Measurements from ENCODE around the gene DCHS2. TPM values are rescaled to one million over a fixed set of nuclear protein-coding genes. Genes with fewer than 3 reads are reported as not detected.

DCHS2 gene
- total RNA-seq, 2 donors from 2014 or later, result not detected

- ATAC-seq (no peak), DNase-seq (ENCODE audit: low spot score) (no peak)
- Mint-ChIP-seq H3K36me3 (no peaks in the 10 kb centered on the region), H3K9me3 (no peaks in the 10 kb centered on the region), H3K27ac (no peak overlapping the region), H3K4me1 (ENCODE audit: low read depth in 2 of 2) (peaks cover 0 to 4% of the 10 kb centered on the region in 2 donors), H3K4me3 (no peak overlapping the region), H3K27me3 (no peaks in the 10 kb centered on the region)
These were observed 162.2 kb downstream of the DCHS2 start for GRCh38 chr4:154329268-154329868.

- H3K27ac Mint-ChIP-seq, result no peak overlapping the region
- H3K4me3 Mint-ChIP-seq, result no peak overlapping the region
- no peak for ATAC-seq
- H3K9me3 Mint-ChIP-seq, result no peaks in the 10 kb centered on the region
- peaks cover 0 to 2% of the 10 kb centered on the region in 2 donors for H3K4me1 Mint-ChIP-seq (ENCODE audit: low read depth in 2 of 2)
- no peaks in the 10 kb centered on the region for H3K36me3 Mint-ChIP-seq
- H3K27me3 Mint-ChIP-seq, result no peaks in the 10 kb centered on the region
- DNase-seq (ENCODE audit: low spot score), result no peak
These were observed 163.6 kb downstream of the DCHS2 start for GRCh38 chr4:154328030-154328429.

- no peak for ATAC-seq
- Mint-ChIP-seq H3K27me3 (no peaks in the 10 kb centered on the region), H3K9me3 (no peaks in the 10 kb centered on the region), H3K4me1 (ENCODE audit: low read depth in 2 of 2) (no peaks in the 10 kb centered on the region), H3K27ac (no peak overlapping the region), H3K36me3 (no peaks in the 10 kb centered on the region), H3K4me3 (no peak overlapping the region)
- no peak for DNase-seq (ENCODE audit: low spot score)
These were observed 171.1 kb downstream of the DCHS2 start for GRCh38 chr4:154320521-154320920.

- H3K27ac Mint-ChIP-seq, result no peak overlapping the region
- no peaks in the 10 kb centered on the region for H3K36me3 Mint-ChIP-seq
- H3K4me1 Mint-ChIP-seq (ENCODE audit: low read depth in 2 of 2), result no peaks in the 10 kb centered on the region
- H3K9me3 Mint-ChIP-seq, result no peaks in the 10 kb centered on the region
- no peak for ATAC-seq
- H3K27me3 Mint-ChIP-seq, result no peaks in the 10 kb centered on the region
- H3K4me3 Mint-ChIP-seq, result no peak overlapping the region
- no peak for DNase-seq (ENCODE audit: low spot score)
These were observed 171.9 kb downstream of the DCHS2 start for GRCh38 chr4:154319736-154320135.

- DNase-seq (ENCODE audit: low spot score) (no peak), ATAC-seq (no peak)
- no peaks in the 10 kb centered on the region for H3K9me3 Mint-ChIP-seq
- H3K27me3 Mint-ChIP-seq, result no peaks in the 10 kb centered on the region
- no peaks in the 10 kb centered on the region for H3K4me1 Mint-ChIP-seq (ENCODE audit: low read depth in 2 of 2)
- no peaks in the 10 kb centered on the region for H3K36me3 Mint-ChIP-seq
- H3K27ac Mint-ChIP-seq, result no peak overlapping the region
- H3K4me3 Mint-ChIP-seq, result no peak overlapping the region
These were observed 174.2 kb downstream of the DCHS2 start for GRCh38 chr4:154317201-154317999.

- Mint-ChIP-seq H3K4me3 (no peak overlapping the region), H3K27me3 (no peaks in the 10 kb centered on the region), H3K36me3 (no peaks in the 10 kb centered on the region), H3K9me3 (no peaks in the 10 kb centered on the region), H3K27ac (no peak overlapping the region), H3K4me1 (ENCODE audit: low read depth in 2 of 2) (no peaks in the 10 kb centered on the region)
- ATAC-seq (no peak), DNase-seq (ENCODE audit: low spot score) (no peak)
These were observed 175.9 kb downstream of the DCHS2 start for GRCh38 chr4:154315741-154316140.

GRCh38 chr4:154314248-154314647, 177.4 kb downstream of the DCHS2 start:
- Mint-ChIP-seq H3K36me3 (no peaks in the 10 kb centered on the region), H3K27me3 (no peaks in the 10 kb centered on the region), H3K4me3 (no peak overlapping the region), H3K27ac (no peak overlapping the region), H3K4me1 (ENCODE audit: low read depth in 2 of 2) (no peaks in the 10 kb centered on the region), H3K9me3 (peaks cover 3% of the 10 kb centered on the region)
- ATAC-seq, result no peak
- DNase-seq (ENCODE audit: low spot score), result no peak

- no peak for DNase-seq (ENCODE audit: low spot score)
- Mint-ChIP-seq H3K4me3 (no peak overlapping the region), H3K27ac (no peak overlapping the region)
These were observed 178.5 kb downstream of the DCHS2 start for GRCh38 chr4:154313004-154313585.

GRCh38 chr4:154312246-154312645, 179.4 kb downstream of the DCHS2 start:
- H3K4me1 Mint-ChIP-seq (ENCODE audit: low read depth in 2 of 2), result no peaks in the 10 kb centered on the region
- H3K36me3 Mint-ChIP-seq, result no peaks in the 10 kb centered on the region
- DNase-seq (ENCODE audit: low spot score) (no peak), ATAC-seq (no peak)
- peaks cover 13% of the 10 kb centered on the region for H3K9me3 Mint-ChIP-seq
- no peaks in the 10 kb centered on the region for H3K27me3 Mint-ChIP-seq
- no peak overlapping the region for H3K4me3 Mint-ChIP-seq
- no peak overlapping the region for H3K27ac Mint-ChIP-seq

More at GRCh38 chr4:154313004-154313585, 178.5 kb downstream of the DCHS2 start:
- no peaks in the 10 kb centered on the region for H3K27me3 Mint-ChIP-seq
- H3K4me1 Mint-ChIP-seq (ENCODE audit: low read depth in 2 of 2), result no peaks in the 10 kb centered on the region
- ATAC-seq, result no peak
- H3K36me3 Mint-ChIP-seq, result no peaks in the 10 kb centered on the region
- H3K9me3 Mint-ChIP-seq, result peaks cover 8% of the 10 kb centered on the region

GRCh38 chr4:154310578-154310977, 181.0 kb downstream of the DCHS2 start:
- Mint-ChIP-seq H3K4me3 (no peak overlapping the region), H3K4me1 (ENCODE audit: low read depth in 2 of 2) (no peaks in the 10 kb centered on the region), H3K9me3 (peaks cover 13% of the 10 kb centered on the region), H3K27ac (no peak overlapping the region), H3K27me3 (no peaks in the 10 kb centered on the region), H3K36me3 (no peaks in the 10 kb centered on the region)
- no peak for ATAC-seq
- no peak for DNase-seq (ENCODE audit: low spot score)

- ATAC-seq, result no peak
- no peaks in the 10 kb centered on the region for H3K27me3 Mint-ChIP-seq
- no peaks in the 10 kb centered on the region for H3K4me1 Mint-ChIP-seq (ENCODE audit: low read depth in 2 of 2)
- no peak for DNase-seq (ENCODE audit: low spot score)
- no peaks in the 10 kb centered on the region for H3K36me3 Mint-ChIP-seq
- no peak overlapping the region for H3K4me3 Mint-ChIP-seq
- no peak overlapping the region for H3K27ac Mint-ChIP-seq
- peaks cover 13% of the 10 kb centered on the region for H3K9me3 Mint-ChIP-seq
These were observed 183.4 kb downstream of the DCHS2 start for GRCh38 chr4:154308207-154308606.

GRCh38 chr4:154307451-154307850, 184.1 kb downstream of the DCHS2 start:
- Mint-ChIP-seq H3K36me3 (no peaks in the 10 kb centered on the region), H3K4me1 (ENCODE audit: low read depth in 2 of 2) (no peaks in the 10 kb centered on the region), H3K27me3 (no peaks in the 10 kb centered on the region), H3K9me3 (peaks cover 13% of the 10 kb centered on the region), H3K4me3 (no peak overlapping the region), H3K27ac (no peak overlapping the region)
- no peak for DNase-seq (ENCODE audit: low spot score)
- ATAC-seq, result no peak

- H3K27me3 Mint-ChIP-seq, result no peaks in the 10 kb centered on the region
- H3K4me1 Mint-ChIP-seq (ENCODE audit: low read depth in 2 of 2), result no peaks in the 10 kb centered on the region
- H3K27ac Mint-ChIP-seq, result no peak overlapping the region
- no peak overlapping the region for H3K4me3 Mint-ChIP-seq
- H3K9me3 Mint-ChIP-seq, result peaks cover 13% of the 10 kb centered on the region
- no peak for ATAC-seq
- no peak for DNase-seq (ENCODE audit: low spot score)
- no peaks in the 10 kb centered on the region for H3K36me3 Mint-ChIP-seq
These were observed 186.0 kb downstream of the DCHS2 start for GRCh38 chr4:154305616-154306015.

- Mint-ChIP-seq H3K4me1 (ENCODE audit: low read depth in 2 of 2) (no peaks in the 10 kb centered on the region), H3K9me3 (peaks cover 16% of the 10 kb centered on the region), H3K27me3 (peaks cover 0 to 3% of the 10 kb centered on the region in 2 donors), H3K4me3 (no peak overlapping the region), H3K36me3 (no peaks in the 10 kb centered on the region), H3K27ac (no peak overlapping the region)
- DNase-seq (ENCODE audit: low spot score) (no peak), ATAC-seq (no peak)
These were observed 186.9 kb downstream of the DCHS2 start for GRCh38 chr4:154304679-154305078.

All from natural killer cell treated with Interleukin-12 subunit alpha and Interleukin-12 subunit beta and Interleukin-15 and Interleukin-18, amount 100 ng/mL, for 72 hours (primary cell).